ENCODE data around the gene LIMS4.
"Not testable (repeated sequence)": the region's sequence is repeated elsewhere in the genome, so short reads cannot be mapped to it uniquely, and the experiment has no call there.

Gene LIMS4

GRCh38 chr2:110472171-110473058, at the start of gene LIMS4:
Gene LIMS4, minus strand, starts transcription at chr2:110472816. Its CDS starts 38 bp downstream, at chr2:110472778.
- DNase-seq, result not testable (repeated sequence)

GRCh38 chr2:110499755-110500377, 27.2 kb upstream of the LIMS4 start:
- DNase-seq, result not testable (repeated sequence)

GRCh38 chr2:110496027-110496426, 23.4 kb upstream of the LIMS4 start:
- not testable (repeated sequence) for DNase-seq

GRCh38 chr2:110494488-110494887, 21.9 kb upstream of the LIMS4 start:
- not testable (repeated sequence) for DNase-seq

GRCh38 chr2:110488991-110489390, 16.4 kb upstream of the LIMS4 start:
- DNase-seq, result not testable (repeated sequence)

- not testable (repeated sequence) for DNase-seq
Observed at GRCh38 chr2:110482697-110483096, 10.1 kb upstream of the LIMS4 start.

GRCh38 chr2:110481200-110481599, 8.6 kb upstream of the LIMS4 start:
- not testable (repeated sequence) for DNase-seq

GRCh38 chr2:110480084-110480483, 7.5 kb upstream of the LIMS4 start:
- DNase-seq, result not testable (repeated sequence)

GRCh38 chr2:110477370-110477769, 4.8 kb upstream of the LIMS4 start:
- not testable (repeated sequence) for DNase-seq

GRCh38 chr2:110476952-110477351, 4.3 kb upstream of the LIMS4 start:
- DNase-seq, result not testable (repeated sequence)

GRCh38 chr2:110475627-110476359, 3.2 kb upstream of the LIMS4 start:
- DNase-seq, result not testable (repeated sequence)

- DNase-seq, result not testable (repeated sequence)
Observed at GRCh38 chr2:110474898-110475297, 2.3 kb upstream of the LIMS4 start.

- not testable (repeated sequence) for DNase-seq
Observed at GRCh38 chr2:110473059-110473358, 393 bp upstream of the LIMS4 start.

GRCh38 chr2:110468921-110469320, 3.7 kb downstream of the LIMS4 start:
- DNase-seq, result not testable (repeated sequence)

GRCh38 chr2:110465312-110465711, 7.3 kb downstream of the LIMS4 start:
- DNase-seq, result not testable (repeated sequence)

- DNase-seq, result not testable (repeated sequence)
Observed at GRCh38 chr2:110462458-110462857, 10.2 kb downstream of the LIMS4 start.

- not testable (repeated sequence) for DNase-seq
Observed at GRCh38 chr2:110460318-110460717, 12.3 kb downstream of the LIMS4 start.

GRCh38 chr2:110457214-110457590, 15.4 kb downstream of the LIMS4 start:
- DNase-seq, result not testable (repeated sequence)

- not testable (repeated sequence) for DNase-seq
Observed at GRCh38 chr2:110456291-110457213, 16.1 kb downstream of the LIMS4 start.

GRCh38 chr2:110455080-110455670, 17.4 kb downstream of the LIMS4 start:
- not testable (repeated sequence) for DNase-seq

- not testable (repeated sequence) for DNase-seq
Observed at GRCh38 chr2:110450951-110451350, 21.7 kb downstream of the LIMS4 start.

All from NCI-H1092 (cell line).